Left renal pelvis (tissue), 4 donors: ENCODE results near the gene BRD9. TPM values are rescaled to one million over a fixed set of nuclear protein-coding genes. Genes with fewer than 3 reads are reported as not detected.
"Not testable (repeated sequence)": the region's sequence is repeated elsewhere in the genome, so short reads cannot be mapped to it uniquely, and the experiment has no call there.

Experiments
- DNase-seq, 4 donors: peaks; one replicate each; pipeline ENCODE4 v3.0.0-alpha.2; 2013; ENCODE audit warnings: low read depth in 4 of 4, low spot score in 3 of 4
- polyA plus RNA-seq, 4 donors: library from polyadenylated mRNA; unstranded; fragments of 120-200 nt; gene quantifications; one replicate each; pipeline ENCODE4 v1.2.1, GENCODE V29; 2013; ENCODE audit not compliant: insufficient read length in 4 of 4

BRD9 gene
- polyA plus RNA-seq, result 10 to 100 TPM; 33.6 to 45.3 (median 36.7) TPM

GRCh38 chr5:892394-893136 is at the start of gene BRD9, which contains the start of gene TRIP13:
BRD9 (minus strand) TSS chr5:892801; CDS start chr5:892657, 144 bp downstream.
TRIP13 (plus strand) TSS chr5:892884; CDS start chr5:892999, 115 bp downstream.
- DNase-seq, result peak in 3 of 4 donors; percentile 58 to 69 (median 62)

GRCh38 chr5:940741-941140 is 48.1 kb upstream of the BRD9 start:
- DNase-seq, result not testable (repeated sequence)

- DNase-seq, result no peak
Measured at GRCh38 chr5:939368-939767, 46.8 kb upstream of the BRD9 start.

- DNase-seq, result no peak
Measured at GRCh38 chr5:937151-937924, 44.7 kb upstream of the BRD9 start.

GRCh38 chr5:936149-937144 is 43.8 kb upstream of the BRD9 start:
- DNase-seq, result no peak

DNA sequence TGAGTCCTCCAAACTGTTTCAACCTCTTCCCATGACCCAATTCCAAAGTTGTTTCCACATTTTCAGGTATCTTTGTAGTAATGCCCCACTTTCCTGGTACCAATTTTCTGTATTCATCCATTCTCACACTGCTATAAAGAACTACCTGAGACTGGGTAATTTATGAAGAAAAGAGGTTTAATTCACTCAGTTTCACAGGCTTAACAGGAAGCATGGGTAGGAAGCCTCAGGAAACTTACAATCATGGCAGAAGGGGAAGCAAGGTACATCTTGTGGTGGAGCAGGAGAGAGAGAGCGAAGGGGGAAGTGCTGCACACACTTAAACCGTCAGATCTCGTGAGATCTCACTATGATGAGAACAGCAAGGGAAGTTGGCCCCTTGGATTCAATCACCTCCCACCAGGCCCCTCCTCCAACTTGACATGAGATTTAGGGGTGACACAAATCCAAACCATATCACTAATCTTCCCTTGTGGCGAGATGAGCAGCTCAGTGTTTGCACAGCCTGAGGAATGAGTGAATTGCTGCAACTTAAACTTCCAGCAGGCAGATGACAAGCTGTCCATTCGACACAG is 43.0 kb upstream of the BRD9 start:
- DNase-seq, result no peak

DNA sequence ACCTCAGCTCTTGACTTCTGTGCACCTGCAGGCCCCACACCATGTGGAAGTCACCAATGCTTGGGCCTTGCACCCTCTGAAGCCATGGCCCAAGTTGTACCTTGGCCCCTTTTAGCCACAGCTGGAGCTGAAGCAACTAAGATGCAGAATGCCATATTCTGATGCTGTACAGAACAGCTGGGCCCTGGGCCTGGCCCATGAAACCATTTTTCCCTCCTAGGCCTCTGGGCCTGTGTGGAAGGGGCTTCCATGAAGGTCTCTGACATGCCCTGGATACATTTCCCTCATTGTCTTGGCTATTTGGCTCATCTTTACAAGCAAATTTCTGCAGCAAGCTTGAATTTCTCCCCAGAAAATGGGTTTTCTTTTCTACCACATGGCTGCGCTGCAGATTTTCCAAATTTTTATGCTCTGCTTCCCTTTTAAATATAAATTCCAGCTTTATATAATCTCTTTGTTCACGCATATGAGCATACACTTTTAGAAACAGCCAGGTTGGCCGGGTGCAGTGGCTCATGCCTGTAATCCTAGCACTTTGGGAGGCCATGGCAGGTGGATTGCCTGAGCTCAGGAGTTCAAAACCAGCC is 41.9 kb upstream of the BRD9 start:
- DNase-seq, result not testable (repeated sequence)

- DNase-seq, result not testable (repeated sequence)
Measured at GRCh38 chr5:933951-934350, 41.4 kb upstream of the BRD9 start.

GRCh38 chr5:933251-933861 is 40.8 kb upstream of the BRD9 start:
- no peak for DNase-seq

DNA sequence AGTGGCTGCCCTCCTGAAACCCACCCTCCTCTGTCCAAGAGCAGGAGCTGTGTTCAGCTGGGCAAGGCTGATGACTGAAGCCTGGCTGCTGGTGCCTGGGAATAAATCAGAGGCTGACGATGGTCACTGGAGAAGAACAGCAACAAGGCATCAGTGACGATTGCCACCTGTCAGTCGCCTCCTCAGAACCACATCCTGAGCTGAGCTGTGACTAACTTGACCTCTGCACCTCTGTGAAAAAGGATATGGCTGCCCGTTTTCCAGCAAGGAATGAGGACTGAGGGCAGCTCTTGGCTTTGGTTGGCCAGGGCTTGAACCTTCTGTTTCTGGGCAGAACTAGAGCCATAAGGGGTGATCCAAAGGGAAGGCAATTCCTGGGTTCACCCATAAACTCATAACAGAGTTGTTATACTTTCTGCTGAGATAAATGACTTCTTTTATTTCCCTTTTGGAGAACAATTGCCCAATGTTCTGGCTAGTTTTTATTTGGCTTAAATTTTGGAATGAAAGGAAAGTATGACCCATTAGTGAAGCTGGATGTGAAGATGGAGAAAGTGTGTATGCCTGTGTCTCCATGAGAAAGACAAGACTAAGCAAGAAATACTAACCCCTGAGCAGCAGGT is 40.1 kb upstream of the BRD9 start:
- no peak for DNase-seq

- no peak for DNase-seq
Measured at GRCh38 chr5:932151-932627, 39.6 kb upstream of the BRD9 start.

DNA sequence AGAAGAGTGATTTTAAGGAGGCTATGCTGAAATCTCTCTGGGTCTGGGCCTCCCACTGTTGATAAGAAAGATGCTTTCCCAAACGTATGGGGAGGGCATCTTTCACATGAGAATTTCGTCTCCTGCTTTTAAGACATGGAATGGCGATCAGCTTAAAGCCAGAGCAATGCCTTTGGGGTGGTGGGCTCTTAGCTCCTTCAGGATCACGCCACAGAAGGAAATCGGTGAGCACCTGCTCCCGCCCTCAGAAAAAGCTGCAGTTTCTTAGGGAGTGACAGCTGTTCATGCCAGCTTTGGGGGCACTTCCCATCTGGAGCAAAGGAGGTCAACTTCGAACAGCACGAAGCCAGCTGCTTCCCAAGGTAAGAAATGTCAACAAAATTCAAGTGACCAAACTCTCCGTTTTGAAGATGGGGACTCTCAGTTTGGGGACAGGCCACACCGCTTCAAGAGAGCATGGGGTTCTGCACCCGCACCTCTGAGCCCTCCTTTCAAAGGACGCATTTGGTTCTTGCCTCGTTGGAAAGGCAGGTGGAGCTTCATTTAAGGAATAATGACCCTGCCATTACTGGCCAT is 39.1 kb upstream of the BRD9 start:
- no peak for DNase-seq

- DNase-seq, result no peak
Measured at GRCh38 chr5:930866-931265, 38.3 kb upstream of the BRD9 start.

GRCh38 chr5:929596-929995 is 37.0 kb upstream of the BRD9 start:
- no peak for DNase-seq

DNA sequence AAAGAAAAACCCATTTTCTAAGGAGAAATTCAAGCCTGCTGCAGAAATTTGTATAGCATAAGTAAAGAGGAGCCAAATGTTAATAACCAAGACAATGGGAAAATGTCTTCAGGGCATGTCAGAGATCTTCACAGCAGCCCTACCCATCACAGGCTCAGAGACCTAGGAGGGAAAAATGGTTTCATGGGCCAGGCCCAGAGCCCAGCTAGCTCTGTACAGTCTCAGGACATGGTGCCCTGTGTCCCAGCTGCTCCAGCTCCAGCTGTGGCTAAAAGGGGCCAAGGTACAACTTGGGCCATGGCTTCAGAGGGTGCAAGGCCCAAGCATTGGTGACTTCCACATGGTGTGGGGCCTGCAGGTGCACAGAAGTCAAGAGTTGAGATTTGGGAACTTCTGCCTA is 36.6 kb upstream of the BRD9 start:
- DNase-seq, result not testable (repeated sequence)

DNA sequence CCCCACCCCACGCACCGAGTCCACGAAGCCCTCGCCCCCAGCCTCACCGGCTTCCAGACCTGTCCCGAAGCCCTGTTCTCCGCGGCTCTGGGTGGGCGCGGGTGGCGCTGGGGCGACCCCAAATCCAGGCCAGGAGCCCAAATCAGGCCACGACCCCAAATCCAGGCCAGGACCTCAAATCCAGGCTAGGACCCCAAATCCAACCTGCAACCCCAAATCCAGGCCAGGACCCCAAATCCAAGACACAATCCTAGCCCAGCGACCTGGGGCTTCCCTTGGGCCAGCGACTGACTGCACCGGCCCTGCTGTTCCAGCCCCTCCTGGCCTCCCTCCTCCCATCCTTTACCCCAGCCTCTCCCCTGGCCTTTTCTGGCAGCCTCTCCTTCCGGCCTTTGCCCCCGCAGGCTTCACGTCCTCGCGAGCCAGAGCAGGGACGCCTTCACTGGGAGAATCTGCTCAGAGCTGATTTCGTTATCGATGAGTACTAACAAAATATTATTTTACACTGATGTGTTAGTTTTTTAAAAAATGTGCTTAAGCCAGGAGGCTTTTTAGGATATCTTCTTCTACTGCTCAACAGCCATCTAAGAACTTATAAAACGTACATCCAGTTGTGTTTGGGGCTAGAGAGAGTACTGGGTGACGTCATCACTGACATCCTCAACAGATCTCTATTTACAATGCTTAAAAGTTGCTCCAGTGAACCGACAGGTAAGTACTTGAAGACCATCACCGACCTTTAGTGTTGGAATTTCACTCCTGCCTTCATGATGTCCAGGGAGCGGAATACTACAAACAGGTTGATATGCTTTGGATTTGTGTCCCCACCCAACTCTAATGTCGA is 34.8 kb upstream of the BRD9 start:
- no peak for DNase-seq

DNA sequence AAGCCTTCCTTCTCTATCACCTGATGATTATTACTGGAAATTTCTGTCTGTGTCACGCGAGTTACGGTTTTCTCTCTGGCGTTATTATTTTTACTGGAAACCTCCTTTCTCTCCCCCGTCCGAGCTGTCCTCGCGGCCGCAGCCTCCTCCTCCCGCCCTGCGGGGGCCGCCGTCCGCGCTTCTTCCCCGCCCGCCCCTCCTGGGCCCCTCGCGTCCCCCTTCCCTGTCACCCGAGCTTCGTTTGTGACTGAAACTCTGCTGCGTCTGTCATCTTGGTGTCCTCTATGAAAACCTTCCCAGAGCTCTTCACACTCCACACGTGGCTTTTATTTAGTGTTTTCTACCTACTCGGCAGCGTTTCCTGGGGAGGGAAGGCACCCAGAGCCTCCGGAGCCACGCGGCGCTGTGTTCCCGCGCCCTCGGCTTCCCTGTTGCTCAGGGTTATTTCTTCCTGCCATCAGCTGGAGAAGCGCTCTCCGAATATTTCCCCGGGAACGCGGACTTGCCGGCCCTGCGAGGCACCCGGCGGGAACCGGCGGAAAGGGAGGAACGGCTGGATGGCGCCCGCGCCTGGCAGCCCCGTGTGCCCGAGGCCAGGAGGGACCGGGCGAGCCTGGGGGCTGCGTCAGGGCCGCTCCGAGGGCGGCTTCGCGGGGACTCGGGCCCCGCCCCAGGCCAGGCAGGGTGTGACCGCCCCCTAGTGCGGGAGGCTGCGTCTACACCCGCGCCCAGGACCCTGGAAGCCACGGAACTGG is 34.0 kb upstream of the BRD9 start:
- DNase-seq, result no peak
